Tibial nerve (tissue), 4 donors: Measurements from ENCODE around the gene DHX32.

Experiments
- EP300 ChIP-seq, 2 donors: sonication (generic); formaldehyde crosslinking; IDR thresholded peaks; one replicate each; pipeline ENCODE4 v1.6.1; 2017; ENCODE audit warnings: antibody characterized with exemption in 2 of 2, mild to moderate bottlenecking in 1 of 2
- TF ChIP-seq, protein P1 (sequence below), 5 experiments: fragments of 200-600 bp in 3 of 5; fragments of 450-650 bp in 2 of 5; sonication (generic) in 3 of 5; IDR thresholded peaks; one replicate each; pipeline ENCODE4 v1.5.1; 2016 to 2019; ENCODE audit warnings: antibody characterized with exemption in 5 of 5, mild to moderate bottlenecking in 3 of 5, moderate library complexity in 2 of 5

DNA sequence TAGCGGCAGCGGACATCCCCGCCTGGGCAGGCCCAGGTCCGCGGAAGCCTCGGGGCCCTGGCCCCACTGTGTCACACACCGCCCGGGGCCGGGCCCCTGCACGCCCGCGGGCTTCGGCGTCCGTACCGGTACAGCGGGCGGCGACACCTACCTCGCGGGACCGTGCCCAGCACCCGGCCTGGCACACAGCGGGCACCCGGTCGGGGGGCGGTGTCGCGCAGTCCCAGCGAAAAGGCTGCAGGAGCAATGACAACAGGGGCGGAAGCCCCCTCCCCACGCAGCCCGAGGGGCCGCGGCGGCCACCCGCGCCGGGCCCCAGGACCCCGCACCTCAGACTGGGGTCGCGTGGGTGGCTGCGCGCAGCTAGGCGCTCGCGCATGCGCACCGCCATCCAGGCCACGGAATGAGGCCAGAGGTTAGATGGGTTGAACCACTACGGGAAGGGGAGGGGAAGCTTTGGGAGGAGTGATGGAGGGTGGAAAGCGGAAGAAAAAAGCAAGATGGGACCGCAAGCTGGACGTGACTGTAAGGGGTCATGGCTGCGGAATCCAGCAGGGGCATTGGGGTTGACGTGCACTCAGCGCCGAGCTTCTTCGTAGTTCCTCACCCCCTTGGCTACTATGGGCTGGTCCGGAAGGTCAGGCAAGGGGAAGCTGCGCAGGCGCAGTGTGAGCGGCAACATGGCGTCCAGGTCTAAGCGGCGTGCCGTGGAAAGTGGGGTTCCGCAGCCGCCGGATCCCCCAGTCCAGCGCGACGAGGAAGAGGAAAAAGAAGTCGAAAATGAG, 58.0 kb downstream of the DHX32 start, which contains the start of the genes BCCIP and UROS:
- TF ChIP-seq EP300 (IDR thresholded peaks at IDR 0.05) = peak in 1 of 2 donors; percentile 91
- TF ChIP-seq, protein P1, sequence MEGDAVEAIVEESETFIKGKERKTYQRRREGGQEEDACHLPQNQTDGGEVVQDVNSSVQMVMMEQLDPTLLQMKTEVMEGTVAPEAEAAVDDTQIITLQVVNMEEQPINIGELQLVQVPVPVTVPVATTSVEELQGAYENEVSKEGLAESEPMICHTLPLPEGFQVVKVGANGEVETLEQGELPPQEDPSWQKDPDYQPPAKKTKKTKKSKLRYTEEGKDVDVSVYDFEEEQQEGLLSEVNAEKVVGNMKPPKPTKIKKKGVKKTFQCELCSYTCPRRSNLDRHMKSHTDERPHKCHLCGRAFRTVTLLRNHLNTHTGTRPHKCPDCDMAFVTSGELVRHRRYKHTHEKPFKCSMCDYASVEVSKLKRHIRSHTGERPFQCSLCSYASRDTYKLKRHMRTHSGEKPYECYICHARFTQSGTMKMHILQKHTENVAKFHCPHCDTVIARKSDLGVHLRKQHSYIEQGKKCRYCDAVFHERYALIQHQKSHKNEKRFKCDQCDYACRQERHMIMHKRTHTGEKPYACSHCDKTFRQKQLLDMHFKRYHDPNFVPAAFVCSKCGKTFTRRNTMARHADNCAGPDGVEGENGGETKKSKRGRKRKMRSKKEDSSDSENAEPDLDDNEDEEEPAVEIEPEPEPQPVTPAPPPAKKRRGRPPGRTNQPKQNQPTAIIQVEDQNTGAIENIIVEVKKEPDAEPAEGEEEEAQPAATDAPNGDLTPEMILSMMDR (IDR thresholded peaks at IDR 0.05) = peak in 2 of 5 experiments; percentile 34 to 56
